T-helper 2 cell treated with Interferon-gamma antibody and Interleukin-4, amounts not matched to agents 100 ng/mL and 5 ng/mL, for 36 hours (primary cell): ENCODE results near the gene CRKL. TPM values are rescaled to one million over a fixed set of nuclear protein-coding genes. Genes with fewer than 3 reads are reported as not detected.
"Not testable (repeated sequence)": the region's sequence is repeated elsewhere in the genome, so short reads cannot be mapped to it uniquely, and the experiment has no call there.

Source experiments
- intact Hi-C: fragments of 100-400 bp; cut with micrococcal nuclease; formaldehyde crosslinking; loops from one replicate; pipeline ENCODE4 v1.15.1; 2023
- total RNA-seq: library from RNA; stranded (reverse); gene quantifications from 2 replicates; pipeline ENCODE4 v1.2.3, GENCODE V29; 2022

Gene CRKL
- total RNA-seq, 1 donor from 2014 or later, result 73.7 TPM

DNA sequence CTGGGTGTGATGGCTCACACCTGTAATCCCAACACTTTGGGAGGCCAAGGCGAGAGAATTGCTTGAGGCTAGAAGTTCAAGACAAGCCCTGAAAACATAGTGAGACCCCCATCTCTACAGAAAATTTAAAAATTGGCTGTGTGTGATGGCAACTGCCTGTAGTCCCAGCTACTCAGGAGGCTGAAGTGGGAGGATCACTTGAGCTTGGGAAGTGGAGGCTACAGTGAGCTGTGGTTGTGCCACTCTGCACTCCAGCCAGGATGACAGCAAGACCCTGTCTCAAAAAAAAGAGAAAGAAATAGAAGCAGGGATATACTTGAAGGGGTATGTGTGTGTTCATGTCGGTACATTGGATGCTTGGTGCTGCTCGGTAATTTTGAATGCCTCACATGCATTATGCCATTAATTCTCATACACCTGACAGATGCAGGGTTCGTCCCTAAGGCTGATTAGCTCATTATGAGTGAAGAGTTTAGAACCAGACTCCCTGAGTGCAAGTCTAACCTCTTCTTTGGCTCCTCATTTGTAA is 14.0 kb downstream of the CRKL start:
- intact Hi-C loops, result no loop called here

DNA sequence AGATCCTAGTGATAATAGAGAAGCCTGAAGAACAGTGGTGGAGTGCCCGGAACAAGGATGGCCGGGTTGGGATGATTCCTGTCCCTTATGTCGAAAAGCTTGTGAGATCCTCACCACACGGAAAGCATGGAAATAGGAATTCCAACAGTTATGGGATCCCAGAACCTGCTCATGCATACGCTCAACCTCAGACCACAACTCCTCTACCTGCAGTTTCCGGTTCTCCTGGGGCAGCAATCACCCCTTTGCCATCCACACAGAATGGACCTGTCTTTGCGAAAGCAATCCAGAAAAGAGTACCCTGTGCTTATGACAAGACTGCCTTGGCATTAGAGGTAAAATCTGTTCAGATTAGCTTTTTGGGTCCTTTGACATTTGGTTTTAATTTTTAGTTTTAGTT is 16.7 kb downstream of the CRKL start:
- intact Hi-C loops, result no loop called here

DNA sequence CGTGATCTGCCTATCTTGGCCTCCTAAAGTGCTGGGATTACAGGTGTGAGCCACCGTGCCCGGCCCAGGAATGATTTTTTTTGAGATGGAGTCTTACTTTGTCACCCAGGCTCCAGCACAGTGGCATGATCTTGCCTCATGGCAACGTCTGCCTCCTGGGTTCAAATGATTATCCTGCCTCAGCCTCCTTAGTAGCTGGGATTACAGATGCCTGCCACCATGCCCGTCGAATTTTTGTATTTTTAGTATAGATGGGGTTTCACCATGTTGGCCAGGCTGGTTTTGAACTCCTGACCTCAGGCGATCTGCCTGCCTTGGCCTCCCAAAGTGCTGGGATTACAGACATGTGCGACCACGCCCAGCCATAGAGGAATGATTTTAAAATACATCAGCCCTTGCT is 17.8 kb downstream of the CRKL start:
- intact Hi-C loops, result not testable (repeated sequence)

DNA sequence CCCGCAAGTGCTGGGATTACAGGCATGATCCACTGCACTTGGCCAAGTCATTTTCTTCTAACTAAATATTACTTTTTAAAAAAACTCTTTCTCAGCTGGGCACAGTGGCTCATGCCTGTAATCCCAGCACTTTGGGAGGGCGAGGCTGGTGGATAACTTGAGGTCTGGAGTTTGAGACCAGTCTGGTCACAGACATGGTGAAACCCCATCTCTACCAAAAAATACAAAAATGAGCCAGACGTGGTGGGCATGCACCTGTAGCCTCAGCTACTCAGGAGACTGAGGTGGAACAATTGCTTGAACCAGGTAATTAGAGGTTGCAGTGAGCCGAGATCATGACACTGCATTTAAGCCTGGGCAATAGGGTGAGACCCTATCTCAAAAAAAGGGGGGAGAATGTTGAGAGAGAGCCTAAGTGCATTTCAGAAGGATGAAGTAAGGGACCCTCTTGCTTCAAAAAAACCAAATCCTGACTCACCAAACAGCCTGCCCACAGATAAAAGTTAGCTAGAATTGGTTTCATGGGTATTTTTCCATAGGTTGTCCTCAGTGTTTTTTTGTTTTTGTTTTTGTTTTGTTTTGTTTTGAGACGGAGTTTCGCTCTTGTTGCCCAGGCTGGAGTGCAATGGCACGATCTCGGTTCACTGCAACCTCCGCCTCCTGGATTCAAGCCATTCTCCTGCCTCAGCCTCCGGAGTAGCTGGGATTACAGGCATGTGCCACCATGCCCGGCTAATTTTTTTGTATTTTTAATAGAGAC is 18.8 kb downstream of the CRKL start:
- intact Hi-C loops, result not testable (repeated sequence)

DNA sequence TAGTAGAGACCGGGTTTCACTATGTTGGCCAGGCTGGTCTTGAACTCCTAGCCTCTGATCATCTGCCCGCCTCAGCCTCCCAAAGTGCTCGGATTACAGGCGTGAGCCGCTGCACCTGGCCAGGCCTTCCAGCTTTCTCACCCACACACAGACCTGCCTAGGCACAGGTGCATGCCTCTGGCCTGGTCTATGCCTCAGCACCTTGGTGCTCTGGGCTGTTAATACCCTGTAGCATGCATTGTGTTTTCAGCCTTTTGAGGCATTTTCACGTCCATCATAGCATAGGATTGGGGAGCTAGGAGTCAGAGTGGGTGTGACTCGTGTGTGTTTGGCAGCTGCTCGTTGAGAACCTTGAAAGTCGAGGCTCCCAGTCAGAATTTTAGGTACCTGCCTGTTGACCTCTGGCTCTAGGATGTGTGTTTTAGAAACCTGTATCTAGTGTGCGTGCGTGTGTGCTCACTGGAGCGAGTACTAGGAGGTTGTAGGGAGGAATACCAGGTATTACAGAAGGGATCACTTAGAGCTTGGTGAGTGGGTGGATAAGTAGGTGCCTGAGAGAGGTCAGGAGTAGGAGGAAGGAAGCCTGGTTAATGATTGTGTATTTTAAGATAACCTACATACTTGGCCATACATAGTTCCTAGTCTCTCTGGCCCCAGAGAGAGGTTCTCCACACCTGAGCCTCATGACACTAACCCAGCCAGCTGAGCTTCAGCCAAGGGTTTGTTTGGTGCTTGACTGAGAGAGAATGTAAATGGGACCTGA is 20.0 kb downstream of the CRKL start:
- intact Hi-C loops, result no loop called here

DNA sequence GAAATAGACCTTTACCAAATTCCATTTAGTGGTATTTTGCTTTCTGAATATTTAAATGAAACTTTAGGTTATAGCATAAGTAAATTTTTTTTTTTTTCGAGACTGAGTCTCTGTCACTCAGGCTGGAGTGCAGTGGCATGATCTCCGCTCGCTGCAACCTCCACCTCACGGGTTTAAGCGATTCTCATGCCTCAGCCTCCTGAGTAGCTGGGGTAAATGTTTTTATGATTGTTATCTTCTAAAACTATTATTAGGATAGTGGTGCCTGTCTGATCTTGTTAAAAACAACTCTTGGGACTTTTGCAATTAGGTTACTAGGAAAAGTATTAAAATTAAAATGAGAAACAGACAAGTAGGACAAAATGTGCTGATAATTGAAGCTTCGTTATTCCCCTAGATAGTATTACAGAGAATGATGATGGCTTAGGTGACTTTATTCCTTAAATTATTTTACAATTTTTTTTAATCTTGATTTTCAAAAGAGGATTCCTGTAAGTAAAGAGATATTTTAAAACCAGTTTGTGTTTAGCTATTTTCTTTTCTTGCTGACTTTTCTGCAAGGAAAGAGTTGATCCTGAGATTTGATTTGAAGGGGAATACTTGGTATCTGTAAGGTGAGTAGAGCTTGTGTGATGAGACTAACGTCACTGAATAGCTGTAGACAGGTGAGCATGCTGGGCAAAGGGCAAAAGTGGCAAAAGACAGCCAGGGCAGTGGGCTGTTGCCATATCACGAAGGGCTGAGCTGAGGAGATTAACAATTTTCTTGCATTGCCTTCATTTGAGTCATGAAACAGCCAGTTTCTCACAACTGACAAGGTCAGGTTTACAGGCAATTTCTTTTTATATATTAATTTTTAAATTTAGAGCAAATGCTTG is 20.8 kb downstream of the CRKL start:
- intact Hi-C loops, result no loop called here

DNA sequence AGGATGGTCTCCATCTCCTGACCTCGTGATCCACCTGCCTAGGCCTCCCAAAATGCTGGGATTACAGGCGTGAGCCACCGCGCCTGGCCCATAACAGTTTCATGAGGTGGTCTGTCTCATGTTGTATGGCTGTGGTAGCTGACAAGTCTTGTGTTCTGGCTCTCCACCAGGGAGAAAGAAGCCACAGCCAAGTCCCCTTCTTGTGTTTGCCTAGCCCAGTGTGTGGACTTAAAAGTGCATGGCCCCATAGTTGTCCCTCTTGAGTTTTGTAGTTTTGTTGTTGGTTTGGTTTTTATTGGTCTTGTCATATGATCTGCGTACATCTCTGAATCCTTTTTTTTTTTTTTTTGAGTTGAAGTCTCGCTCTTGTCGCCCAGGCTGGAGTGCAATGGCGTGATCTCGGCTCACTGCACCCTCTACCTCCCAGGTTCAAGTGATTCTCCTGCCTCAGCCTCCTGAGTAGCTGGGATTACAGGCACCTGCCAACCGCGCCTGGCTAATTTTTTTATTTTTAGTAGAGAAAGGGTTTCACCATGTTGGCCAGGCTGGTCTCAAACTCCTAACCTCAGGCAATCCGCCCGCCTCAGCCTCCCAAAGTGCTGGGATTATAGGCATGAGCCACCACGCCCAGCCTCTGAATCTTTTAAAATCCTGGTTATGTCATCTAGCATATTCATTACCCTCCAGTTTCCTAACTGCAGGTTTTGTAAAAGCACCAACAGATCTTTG is 22.4 kb downstream of the CRKL start:
- intact Hi-C loops, result not testable (repeated sequence)

DNA sequence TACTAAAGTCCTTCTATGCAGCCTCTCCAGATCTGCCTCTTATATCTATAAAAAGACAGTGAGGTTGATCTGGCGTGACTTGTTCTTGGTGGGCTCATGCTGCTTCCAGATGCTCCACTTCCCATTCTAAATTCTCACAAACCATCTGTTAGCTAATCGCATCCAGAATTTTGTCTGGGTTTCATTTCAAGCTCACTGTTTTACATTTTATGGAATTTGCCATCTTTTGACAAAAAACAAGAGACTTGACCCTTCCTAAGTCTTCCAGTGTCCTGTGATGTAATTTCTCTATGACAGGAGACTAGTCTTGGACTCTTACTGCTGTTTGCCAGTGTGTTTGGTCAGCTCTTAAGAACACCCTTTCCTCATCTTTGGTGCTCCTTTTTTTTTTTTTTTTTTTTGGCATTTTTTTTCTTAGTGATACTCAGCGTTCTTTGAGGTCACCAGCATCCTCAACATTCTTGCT is 23.0 kb downstream of the CRKL start:
- intact Hi-C loops, result no loop called here

DNA sequence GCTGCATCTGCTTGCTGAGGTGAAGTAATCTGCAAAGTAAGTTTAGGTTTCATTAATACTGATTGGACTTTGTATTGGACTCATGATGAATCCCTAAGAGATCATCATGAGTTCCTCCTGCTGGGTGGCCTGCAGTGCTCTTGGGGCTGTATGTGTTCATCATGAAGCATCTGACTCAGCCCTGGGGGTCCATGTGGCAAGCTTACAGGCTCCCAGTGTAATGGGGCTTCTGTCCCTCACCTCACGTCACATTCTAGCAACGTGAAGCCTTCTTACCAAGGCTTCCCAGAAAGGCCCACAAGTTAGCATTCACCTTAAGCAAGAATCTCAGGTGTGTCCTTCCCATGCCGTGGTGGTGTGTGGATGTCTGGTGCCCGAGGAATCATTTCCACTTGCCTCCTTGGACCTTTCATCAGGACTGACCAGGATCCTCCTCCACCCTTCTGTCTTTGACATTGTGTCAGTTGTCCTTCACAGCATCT is 23.7 kb downstream of the CRKL start:
- intact Hi-C loops, result no loop called here

DNA sequence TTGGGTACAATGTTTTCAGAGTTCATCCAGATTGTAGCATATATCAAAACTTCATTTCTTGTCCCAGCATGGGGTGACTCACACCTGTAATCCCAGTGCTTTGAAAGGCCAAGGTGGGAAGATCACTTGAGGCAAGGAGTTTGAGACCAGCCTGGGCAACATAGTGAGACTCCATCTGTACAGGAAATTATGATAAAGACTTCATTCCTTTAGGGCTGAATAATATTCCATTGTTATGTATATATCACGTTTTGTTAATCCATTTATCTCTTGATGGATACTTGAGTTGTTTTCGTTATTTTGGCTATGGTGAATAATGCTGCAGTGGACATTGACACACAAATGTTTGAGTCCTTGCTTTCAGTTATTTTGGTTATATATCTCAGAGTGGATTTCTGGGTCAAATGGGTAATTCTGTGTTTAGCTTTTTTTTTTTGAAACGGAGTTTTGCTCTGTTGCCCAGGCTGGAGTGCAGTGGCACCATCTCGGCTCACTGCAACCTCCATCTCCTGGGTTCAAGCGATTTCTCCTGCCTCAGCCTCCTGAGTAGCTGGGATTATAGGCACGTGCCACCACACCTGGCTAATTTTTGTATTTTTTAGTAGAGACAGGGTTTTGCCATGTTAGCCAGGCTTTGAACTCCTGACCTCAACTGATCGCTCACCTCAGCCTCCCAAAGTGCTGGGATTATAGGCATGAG is 25.1 kb downstream of the CRKL start:
- intact Hi-C loops, result not testable (repeated sequence)

DNA sequence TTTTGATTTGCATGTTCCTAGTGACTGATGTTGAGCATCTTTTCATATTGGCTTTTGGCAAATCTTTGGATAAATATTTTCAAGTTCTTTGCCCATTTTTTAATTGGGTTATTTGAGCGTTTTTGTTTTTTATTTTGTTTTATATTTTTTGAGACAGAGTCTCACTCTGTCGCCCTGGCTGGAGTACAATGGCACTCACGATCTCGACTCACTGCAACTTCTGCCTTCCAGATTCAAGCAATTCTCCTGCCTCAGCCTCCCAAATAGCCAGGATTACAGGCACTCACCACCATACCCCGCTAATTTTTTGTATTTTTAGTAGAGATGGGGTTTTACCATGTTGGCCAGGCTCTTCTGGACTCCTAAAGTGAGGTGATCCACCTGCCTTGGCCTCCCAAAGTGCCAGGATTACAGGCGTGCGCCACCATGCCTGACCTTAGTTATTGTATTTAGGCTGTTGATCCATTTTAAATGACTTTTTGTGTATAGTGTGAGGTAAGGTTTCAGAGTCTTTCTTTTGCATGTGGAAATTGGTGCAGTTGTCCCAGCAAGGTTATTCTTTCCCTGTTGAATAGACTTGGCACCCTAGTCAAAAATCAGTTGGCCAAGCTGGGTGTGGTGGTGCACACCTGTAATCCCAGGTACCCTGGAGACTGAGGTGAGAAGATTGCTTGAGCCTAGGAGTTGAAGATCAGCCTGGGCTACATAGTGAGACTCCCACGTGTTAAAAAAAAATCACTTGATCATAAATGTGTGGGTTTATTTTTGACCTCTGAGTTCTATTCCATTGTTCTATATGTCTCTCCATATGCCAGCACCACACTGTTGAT is 26.1 kb downstream of the CRKL start:
- intact Hi-C loops, result no loop called here

DNA sequence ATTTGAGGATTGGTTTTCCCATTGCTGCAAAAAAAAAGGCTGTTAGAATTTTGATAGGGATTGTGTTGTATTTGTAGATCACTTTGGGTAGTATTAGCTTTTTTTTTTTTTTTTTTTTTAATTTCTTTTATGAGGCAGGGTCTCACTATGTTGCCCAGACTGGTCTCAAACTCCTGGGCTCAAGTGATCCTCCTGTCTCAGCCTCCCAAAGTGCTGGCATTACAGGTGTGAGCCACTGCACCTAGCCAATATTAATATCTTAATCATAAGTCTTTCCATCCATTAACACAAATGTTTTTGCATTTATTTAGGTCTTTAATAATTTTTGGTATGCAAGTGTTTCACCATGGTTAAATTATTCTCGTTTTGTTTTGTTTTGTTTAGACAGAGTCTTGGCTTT is 26.8 kb downstream of the CRKL start:
- intact Hi-C loops, result no loop called here

DNA sequence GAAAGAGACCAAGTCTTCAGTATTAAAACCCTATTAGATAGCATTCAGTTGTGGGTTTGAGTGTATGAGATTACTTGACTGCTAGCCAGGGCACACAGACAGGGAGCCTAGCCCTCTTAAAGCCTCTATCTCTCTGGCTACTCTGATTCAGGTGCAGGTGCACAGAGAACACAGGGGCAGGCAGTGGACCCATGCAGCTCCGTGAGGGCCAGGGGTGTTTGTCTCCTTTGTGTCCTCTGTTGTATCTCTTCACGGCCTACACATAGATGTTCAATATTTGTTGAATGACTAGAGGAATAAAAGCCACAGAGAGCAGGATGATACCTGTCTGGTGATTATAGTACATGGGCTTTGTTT is 28.3 kb downstream of the CRKL start:
- intact Hi-C loops, result no loop called here

DNA sequence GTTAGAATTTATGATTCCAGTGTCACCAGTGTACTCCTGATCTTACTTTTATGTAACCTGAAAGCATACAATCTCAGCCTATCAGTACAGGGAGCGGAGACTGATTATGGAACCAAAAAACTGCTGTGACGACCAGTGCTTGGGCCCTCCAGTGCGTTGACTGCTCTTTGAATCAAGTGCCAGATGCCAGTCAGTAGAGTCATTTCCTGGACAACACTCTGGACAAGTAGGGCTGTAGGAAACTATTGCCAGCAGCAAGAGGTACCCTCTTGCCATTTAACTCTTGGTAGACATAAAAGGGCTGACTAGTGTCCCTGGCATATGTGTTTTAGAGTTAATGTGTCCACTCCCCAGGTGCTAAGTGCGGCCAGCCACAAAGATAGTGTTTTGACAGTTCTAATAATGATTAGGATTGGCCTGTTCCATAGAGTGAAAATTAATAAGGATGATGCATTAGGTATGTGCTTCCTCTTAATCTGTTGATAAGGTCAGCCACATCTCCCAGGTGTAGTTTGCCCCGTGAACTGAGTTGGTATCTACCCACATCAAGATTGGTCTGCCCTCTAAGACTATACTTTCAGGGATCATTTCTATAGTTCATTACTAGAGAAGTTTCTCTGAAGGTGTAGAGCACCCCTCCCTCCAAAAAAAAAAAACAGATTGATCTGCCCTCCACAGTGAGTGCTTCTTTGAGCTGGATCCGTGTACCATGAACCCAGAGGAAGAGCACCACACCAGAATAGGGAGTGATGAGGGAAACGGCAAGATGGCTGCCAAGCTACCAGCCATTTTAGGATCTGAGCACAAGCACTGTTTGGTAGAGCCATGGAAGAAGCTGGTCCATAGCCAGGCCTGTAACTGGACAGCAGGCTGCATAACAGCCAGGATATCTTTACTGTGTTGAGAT is 29.1 kb downstream of the CRKL start:
- intact Hi-C loops, result no loop called here

DNA sequence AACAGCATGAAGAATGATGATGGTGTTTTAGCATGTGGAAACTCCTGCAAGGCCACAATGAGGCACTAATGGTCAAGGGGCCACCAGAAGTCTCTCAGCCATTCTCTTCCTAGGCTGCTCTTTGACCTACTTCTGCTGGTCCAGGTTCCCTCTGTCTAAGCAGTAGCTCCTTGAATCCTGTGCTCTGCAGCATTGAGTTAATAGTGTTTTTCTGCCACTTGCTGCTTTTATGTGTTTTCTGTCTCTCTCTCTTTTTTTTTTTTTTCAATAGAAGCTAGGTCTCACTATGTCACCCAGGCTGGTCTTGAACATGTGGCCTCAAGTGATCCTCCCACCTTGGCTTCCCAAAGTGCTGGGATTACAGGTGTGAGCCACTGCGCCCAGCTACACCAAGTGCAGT is 29.8 kb downstream of the CRKL start:
- intact Hi-C loops, result no loop called here

DNA sequence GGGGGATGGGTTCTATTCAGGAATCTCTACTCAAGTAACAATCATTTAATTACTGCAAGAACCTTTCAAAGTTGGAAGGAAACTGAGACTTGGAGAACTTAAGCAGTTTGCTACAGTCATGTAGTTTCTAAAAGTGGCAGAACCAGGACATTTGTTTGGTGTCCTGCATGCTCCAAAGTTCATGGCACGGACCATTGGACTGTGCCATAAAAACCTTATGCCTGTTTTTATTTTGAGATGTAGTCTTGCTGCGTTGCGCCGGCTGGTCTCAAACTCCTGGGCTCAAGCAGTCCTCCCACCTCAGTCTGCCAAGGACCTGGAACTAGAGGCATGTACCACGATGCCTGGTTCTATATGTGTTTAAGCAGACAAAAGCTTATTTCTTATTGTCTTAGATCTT is 31.2 kb downstream of the CRKL start:
- intact Hi-C loops, result no loop called here

DNA sequence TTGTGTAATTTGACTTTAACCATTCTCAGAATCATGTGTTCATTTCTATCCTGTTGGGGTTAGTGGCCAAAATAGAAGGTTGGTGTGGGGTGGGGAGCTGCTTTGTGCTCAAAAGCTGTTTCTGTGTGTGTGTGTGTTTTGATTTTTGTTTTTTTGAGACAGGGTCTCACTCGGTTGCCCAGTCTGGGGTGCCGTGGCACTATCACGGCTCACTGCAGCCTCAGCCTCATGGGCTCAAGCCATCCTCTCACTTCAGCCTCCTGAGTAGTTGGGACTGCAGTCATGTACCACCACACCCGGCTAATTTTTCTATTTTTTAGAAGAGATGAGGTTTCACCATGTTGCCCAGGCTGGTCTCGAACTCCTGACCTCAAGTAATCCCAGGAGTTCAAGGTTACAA is 31.8 kb downstream of the CRKL start:
- intact Hi-C loops, result no loop called here

DNA sequence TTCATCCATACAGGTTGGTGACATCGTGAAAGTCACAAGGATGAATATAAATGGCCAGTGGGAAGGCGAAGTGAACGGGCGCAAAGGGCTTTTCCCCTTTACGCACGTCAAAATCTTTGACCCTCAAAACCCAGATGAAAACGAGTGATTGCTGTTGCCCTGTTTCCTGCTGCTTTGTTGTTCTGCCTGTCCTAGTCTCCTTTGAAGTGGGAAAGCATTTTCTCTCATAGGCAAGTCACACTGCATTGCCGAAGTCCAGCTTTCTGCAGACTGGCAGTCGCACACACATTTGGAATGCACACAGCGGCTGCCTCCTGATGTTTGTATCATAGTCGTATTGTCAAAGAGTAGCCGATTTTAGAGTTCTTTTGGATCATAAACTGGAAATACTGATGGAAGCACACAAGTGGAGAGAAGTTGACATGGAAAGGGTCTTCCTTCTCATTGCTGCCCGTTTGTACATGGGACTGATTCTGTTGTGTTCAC is 32.5 kb downstream of the CRKL start:
- intact Hi-C loops, result loop anchor here (10.0 kb wide), 1 partner anchor 65 kb away; no protein-coding TSS in a partner anchor
